ENCODE results near the gene MS4A18. TPM values are rescaled to one million over a fixed set of nuclear protein-coding genes. Genes with fewer than 3 reads are reported as not detected.

MS4A18 gene
- polyA plus RNA-seq, 4 donors = 0.77 to 1.1 (median 0.97) TPM; not detected in 1

Other genes starting within 250 kb of the MS4A18 start
- under 1 TPM in 1 of 4 donors, not detected in 3; 0.04 TPM for gene MS4A12, start 231.9 kb upstream of the MS4A18 start, polyA plus RNA-seq
- gene MS4A13, start 209.3 kb upstream of the MS4A18 start, polyA plus RNA-seq = not detected
- 100 to 1,000 TPM in 2 of 4 donors, 10 to 100 TPM in 2; 35.7 to 265 (median 141) TPM for gene MS4A8, start 25.1 kb upstream of the MS4A18 start, polyA plus RNA-seq
- gene MS4A15, start 32.1 kb downstream of the MS4A18 start, polyA plus RNA-seq = 1 to 10 TPM in 2 of 4 donors, under 1 TPM in 1, not detected in 1; 0.09 to 7.6 (median 5.1) TPM
- 10 to 100 TPM in 2 of 4 donors, 1 to 10 TPM in 1, under 1 TPM in 1; 0.61 to 61.9 (median 31.3) TPM for gene MS4A10, start 60.6 kb downstream of the MS4A18 start, polyA plus RNA-seq
- 10 to 100 TPM; 10.5 to 23.7 (median 15.0) TPM for gene CCDC86, start 117.4 kb downstream of the MS4A18 start, polyA plus RNA-seq
- gene PTGDR2, start 131.2 kb downstream of the MS4A18 start, polyA plus RNA-seq = 1 to 10 TPM in 3 of 4 donors, under 1 TPM in 1; 0.45 to 4.5 (median 3.4) TPM
- 1 to 10 TPM in 1 of 4 donors, under 1 TPM in 1, not detected in 2; 0.33 to 2.7 TPM for gene ZP1, start 142.8 kb downstream of the MS4A18 start, polyA plus RNA-seq
- gene PRPF19, start 181.9 kb downstream of the MS4A18 start, polyA plus RNA-seq = 100 to 1,000 TPM in 1 of 4 donors, 10 to 100 TPM in 3; 47.9 to 103 (median 80.7) TPM
- gene TMEM109, start 189.4 kb downstream of the MS4A18 start, polyA plus RNA-seq = 10 to 100 TPM; 14.1 to 63.7 (median 33.9) TPM
- 1 to 10 TPM in 3 of 4 donors, under 1 TPM in 1; 0.89 to 8.6 (median 4.0) TPM for gene TMEM132A, start 199.7 kb downstream of the MS4A18 start, polyA plus RNA-seq
- gene SLC15A3, start 227.5 kb downstream of the MS4A18 start, polyA plus RNA-seq = 10 to 100 TPM in 3 of 4 donors, 1 to 10 TPM in 1; 4.5 to 26.0 (median 11.3) TPM
- 1 to 10 TPM; 1.3 to 5.1 (median 1.7) TPM for gene CD6, start 247.0 kb downstream of the MS4A18 start, polyA plus RNA-seq

Measured in small intestine (tissue), 4 donors.